DMS114 treated with DMSO at 0.1 percent for 48 hours (cell line): ENCODE data around the gene GPR37.

ENCODE experiments used
- DNase-seq: peaks from one replicate; lab custom pipeline; 2025; ENCODE audit not compliant: unreplicated experiment; lab: John Stamatoyannopoulos, UW

GPR37 gene, protein sequence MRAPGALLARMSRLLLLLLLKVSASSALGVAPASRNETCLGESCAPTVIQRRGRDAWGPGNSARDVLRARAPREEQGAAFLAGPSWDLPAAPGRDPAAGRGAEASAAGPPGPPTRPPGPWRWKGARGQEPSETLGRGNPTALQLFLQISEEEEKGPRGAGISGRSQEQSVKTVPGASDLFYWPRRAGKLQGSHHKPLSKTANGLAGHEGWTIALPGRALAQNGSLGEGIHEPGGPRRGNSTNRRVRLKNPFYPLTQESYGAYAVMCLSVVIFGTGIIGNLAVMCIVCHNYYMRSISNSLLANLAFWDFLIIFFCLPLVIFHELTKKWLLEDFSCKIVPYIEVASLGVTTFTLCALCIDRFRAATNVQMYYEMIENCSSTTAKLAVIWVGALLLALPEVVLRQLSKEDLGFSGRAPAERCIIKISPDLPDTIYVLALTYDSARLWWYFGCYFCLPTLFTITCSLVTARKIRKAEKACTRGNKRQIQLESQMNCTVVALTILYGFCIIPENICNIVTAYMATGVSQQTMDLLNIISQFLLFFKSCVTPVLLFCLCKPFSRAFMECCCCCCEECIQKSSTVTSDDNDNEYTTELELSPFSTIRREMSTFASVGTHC

GRCh38 chr7:124765401-124766352, at the start of gene GPR37:
Gene GPR37, minus strand, starts transcription at chr7:124765792. Its CDS starts 816 bp downstream, at chr7:124764976.
- no peak for DNase-seq

GRCh38 chr7:124813994-124814798, 48.6 kb upstream of the GPR37 start:
- no peak for DNase-seq

DNA sequence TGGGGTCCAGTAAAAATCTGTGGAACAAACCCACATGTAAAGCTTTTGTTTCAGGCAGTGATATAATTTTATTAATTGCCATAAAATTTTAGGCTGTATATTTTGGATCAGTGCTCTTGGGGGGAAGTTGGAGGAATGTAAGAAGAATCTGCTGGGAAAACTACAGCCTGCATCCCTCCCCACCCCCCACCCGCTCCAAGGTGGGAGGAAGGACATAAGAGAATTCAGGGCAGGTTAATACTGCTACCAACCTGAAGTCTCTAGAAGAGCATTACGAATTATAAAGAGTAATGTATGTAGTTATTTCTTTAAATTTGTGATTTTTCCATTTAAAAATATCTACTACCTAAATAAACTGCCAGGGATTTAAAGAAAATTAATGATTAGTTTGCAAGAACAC, 47.2 kb upstream of the GPR37 start:
- no peak for DNase-seq

GRCh38 chr7:124811341-124811740, 45.7 kb upstream of the GPR37 start:
- DNase-seq = no peak

DNA sequence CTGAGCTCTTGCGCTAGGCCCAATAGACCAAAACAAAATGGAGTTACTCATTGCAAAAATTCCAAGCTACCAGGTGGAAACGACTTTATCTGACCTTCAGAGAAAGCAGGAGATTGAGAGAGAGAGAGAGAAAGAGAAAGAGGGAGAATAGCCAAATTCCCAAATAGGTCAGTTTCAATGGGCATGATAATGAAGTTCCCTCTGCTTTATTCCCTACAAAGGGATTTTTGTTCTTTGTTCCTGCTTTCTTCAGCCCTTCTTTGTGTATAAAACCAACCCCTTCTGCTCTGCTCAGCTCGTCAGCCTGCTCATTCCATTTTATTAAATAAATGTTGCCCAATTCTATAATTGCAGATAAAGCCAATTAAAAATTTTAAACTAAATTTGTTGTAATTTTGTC, 45.0 kb upstream of the GPR37 start:
- DNase-seq = no peak

- DNase-seq = no peak
Measured at GRCh38 chr7:124808206-124808605, 42.6 kb upstream of the GPR37 start.

DNA sequence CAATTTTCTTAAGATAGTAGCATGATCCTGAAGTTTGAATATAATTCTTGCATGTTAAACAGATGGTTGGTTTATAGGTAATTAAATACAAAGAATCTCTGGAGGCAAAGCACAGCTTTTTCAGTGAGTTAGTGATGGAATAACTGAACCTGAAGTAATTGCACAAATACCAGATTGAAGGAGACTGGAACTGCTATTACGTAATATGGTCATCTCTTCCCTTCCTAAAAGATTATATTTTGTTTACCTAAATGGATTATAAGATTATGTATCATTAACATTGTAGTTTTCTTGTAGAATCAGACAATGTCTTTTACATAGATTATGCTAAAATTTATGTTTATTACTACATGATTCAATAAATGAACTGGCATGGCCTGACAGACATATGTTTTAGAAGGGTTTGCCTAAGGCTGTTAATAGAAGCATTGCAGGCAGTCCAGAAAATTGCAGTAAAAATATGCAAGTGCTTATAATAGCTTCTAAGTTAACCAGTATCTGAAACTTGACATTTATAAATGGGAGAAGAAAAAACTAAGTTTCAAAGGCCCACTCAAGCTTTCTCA, 35.8 kb upstream of the GPR37 start:
- DNase-seq = no peak

DNA sequence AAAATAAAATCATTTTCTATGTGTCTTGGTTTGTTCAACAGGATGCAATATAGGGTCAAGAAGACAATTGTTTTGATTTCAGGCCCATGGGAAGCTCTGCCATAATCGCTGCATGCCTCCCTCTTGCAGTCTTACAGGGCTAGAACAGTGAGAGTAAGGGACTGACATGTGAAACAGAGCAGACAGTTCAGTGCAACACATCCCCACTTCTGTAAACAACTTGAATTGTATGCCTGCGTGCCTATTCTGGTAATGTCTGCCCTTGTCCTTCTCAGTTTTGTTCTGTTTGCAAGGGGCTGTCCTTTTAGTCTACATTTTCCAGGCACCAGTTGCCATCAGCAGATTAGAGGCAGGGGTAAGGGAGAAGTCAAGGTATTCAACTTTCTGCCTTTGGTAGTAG, 34.8 kb upstream of the GPR37 start:
- DNase-seq = no peak

- no peak for DNase-seq
Measured at GRCh38 chr7:124799448-124799847, 33.9 kb upstream of the GPR37 start.

DNA sequence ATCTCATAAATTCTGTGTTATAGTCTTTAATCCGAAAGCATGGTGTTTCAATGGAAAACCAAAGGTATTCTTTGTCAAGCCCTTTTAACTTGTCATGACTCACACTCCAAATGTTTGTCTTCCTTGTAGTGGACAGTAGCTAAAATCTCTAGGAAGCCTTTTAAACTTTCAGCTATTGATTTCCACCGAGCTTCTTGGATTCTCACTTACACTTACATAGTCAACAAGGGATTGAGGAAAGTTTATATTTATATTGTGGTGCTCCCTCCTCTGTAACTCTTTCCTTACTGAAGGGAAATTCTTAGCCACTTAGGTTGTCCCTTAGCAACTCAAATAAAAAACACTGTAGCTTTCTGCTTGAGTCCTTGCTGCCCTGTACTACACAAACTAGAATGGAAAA, 31.2 kb upstream of the GPR37 start:
- DNase-seq = no peak

DNA sequence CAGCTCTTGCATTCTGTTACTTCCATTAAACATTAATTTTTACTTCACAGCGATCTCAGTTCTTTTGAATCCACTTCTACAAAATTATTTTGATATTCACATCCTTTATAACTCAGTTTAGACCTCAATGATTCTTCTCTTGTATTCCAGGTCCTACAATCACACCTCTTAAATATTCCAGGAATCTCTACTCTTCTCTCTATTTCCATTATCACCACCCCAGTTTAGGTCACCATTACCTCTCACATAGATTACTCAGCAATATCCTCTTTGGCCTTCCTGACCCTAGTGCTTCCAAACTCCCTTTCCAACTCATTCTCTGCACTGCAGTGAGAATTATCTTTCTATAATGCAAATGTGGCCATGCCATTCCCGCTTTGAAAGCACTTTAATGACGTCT, 27.1 kb upstream of the GPR37 start:
- DNase-seq = no peak

DNA sequence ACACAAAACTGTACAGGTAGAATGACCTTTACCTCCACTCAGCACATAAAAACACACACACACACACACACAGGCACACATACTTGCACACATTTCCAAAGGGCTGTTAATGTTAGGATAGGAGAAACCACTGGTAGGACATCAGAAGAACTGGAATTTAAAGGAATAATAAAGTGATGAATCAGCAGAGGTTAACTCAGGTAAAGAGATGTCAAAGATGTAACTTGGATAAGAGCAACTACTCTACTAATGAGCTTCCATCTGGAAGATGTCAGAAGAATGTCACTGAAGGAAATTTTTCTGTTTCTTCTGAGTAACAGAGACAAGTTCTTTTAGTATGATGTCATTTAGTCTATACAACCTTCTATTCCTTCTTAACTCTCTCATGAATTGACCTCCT, 26.4 kb upstream of the GPR37 start:
- no peak for DNase-seq

DNA sequence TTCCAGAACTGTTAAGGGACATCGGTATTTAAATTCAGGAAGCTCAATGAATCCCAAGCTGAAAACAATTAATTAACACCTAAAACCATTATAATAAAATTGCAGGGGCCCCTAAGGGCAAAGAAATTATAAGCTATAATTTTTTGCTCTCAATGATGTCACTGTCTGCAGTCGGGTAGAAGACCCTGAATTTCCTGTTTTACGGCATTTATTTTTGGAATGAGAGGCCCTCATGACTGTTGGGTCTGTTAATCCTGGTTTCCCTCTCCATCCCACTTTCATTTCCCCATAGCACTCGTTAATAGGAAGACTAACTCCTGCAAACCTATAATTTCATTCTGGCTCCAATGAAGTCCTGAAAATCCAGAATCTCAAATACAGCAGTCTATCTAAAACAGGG, 25.8 kb upstream of the GPR37 start:
- no peak for DNase-seq

DNA sequence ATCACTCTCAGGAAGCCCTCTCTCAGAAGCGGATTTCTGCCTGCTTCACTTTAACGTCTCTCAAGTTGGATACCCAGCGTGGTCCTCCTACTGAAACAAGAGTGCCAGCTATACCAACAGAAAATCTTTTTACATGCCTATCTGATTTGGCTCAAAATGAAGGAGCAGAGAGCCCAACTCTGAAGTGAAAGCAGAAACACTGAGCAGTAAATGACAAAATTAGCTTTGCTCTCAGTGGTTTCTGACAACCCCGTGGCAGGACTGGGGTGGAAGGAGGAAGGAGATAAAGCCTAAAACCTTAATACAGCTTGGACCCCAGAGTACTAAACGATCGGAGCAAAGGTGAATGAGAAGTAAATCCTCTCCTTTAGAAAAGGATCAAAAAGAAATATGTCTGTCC, 25.1 kb upstream of the GPR37 start:
- DNase-seq = no peak

DNA sequence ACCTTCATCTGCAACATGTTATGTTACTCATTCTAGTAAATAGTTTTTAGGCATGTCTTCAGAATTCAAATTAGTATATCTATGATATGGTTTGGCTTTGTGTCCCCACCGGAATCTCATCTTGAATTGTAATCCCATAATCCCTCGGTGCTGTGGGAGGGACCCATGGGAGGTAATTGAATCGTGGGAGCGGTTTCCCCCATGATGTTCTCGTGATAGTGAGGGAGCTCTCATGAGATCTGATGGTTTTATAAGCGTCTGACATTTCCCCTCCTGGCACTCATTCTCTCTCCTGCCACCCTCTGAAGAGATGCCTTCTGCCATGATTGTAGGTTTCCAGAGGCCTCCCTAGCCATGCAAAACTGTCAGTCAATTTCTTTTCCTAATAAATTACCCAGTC, 20.4 kb upstream of the GPR37 start:
- no peak for DNase-seq

GRCh38 chr7:124784879-124785818, 19.6 kb upstream of the GPR37 start:
- DNase-seq = peak; percentile 64

GRCh38 chr7:124783271-124783670, 17.7 kb upstream of the GPR37 start:
- no peak for DNase-seq

DNA sequence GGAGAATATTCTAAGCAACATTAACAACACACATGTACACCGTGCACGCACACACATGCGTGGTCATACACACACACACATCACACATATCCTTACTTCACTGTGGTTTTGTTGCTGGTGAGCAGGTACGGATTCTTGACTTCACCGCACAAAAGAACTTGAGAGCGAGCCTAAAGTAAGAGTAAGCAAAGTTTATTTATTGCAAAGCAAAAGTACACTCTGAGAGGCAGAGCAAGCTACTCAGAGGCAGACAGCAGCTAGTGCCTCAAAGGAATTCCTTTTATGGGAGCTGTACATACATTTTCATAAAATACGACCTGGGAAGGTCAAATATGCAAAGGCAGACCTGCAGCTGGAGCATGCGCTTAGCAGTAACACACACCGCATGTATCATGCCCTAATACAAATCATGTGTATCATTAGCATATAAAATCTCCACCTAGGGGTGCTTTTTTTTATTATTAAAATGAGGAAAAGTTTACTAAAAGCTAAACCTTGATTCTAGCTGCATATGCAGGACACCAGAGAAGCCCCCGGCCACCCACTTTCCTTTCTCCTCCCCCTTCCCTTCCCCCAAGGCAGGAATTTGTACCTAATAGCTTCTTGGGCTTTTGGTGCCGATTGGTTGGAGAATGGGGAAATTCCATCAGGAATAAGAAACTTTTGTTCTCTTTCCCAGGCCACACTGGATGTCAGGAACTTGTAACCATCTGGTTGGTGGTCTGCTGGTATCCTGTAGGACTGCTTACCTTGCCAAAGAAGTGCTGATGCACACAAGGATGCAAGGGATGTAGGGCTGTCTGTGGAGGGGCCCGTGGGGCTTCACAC, 16.5 kb upstream of the GPR37 start:
- no peak for DNase-seq

DNA sequence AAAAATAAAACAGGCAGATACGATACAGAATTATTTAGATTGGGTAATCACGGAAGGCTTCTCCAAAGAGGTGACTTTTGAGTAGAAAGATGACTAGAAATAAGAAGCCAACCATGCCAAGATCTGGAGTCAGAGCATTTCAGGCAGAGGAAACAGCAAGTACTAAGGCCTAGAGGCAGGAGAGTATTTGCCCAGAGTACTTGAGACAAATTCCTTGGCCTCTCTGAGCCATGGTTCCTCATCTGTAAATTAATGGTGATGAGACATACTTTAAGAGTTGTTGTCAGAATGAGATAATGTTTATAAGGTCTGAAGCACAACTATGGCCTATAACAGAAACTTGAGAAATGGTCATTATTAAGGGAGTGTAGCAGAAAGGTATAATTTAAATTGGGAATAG, 15.8 kb upstream of the GPR37 start:
- DNase-seq = no peak
